CD4-positive, alpha-beta memory T cell (primary cell): Measurements from ENCODE around the gene CASP8. TPM values are rescaled to one million over a fixed set of nuclear protein-coding genes. Genes with fewer than 3 reads are reported as not detected.

Source experiments
- CTCF ChIA-PET: fragments of 350-600 bp; sonication (Branson Sonifier 250); formaldehyde crosslinking; loops from one replicate; lab custom pipeline; 2021; ENCODE audit warnings: inconsistent platforms; ENCODE audit not compliant: partially characterized antibody; lab: Charles Lee
- POLR2A ChIA-PET: fragments of 350-600 bp; sonication (Branson Sonifier 250); formaldehyde crosslinking; loops from one replicate; lab custom pipeline; 2021; ENCODE audit not compliant: partially characterized antibody; lab: Charles Lee
- DNase-seq, 5 donors: peaks; one replicate each; pipeline versions ENCODE4 v3.0.0 to v3.0.0-alpha.2; 2020 to 2022; ENCODE audit warnings: mixed read lengths in 1 of 5
- H3K27ac ChIP-seq: one replicate; pipeline ENCODE4 v1.7.0; 2013; ENCODE audit warnings: low read depth, low read length
- H3K27me3 ChIP-seq: 2 replicates; pipeline ENCODE4 v1.7.0; 2013; ENCODE audit warnings: mild to moderate bottlenecking, low read length, moderate library complexity; ENCODE audit not compliant: insufficient read depth
- H3K36me3 ChIP-seq: 2 replicates; pipeline ENCODE4 v1.7.0; 2013; ENCODE audit warnings: mild to moderate bottlenecking, low read length, moderate library complexity; ENCODE audit not compliant: insufficient read depth
- H3K4me1 ChIP-seq: 2 replicates; pipeline ENCODE4 v1.7.0; 2013; ENCODE audit warnings: mild to moderate bottlenecking, low read length, moderate library complexity; ENCODE audit not compliant: insufficient read depth
- H3K4me3 ChIP-seq, 2 donors: one replicate each; pipeline ENCODE4 v1.7.0; 2013; ENCODE audit warnings: low read length in 2 of 2, mild to moderate bottlenecking in 1 of 2
- H3K9me3 ChIP-seq, 2 donors: one replicate each; pipeline ENCODE4 v1.7.0; 2013; ENCODE audit warnings: low read length in 2 of 2, control low read depth in 1 of 2; ENCODE audit not compliant: control insufficient read depth in 1 of 2
- H3K27ac Mint-ChIP-seq, 7 donors: one replicate each; pipeline ENCODE4 v1.8.0; 2020 to 2021; ENCODE audit warnings: mixed read lengths in 7 of 7, mild to moderate bottlenecking in 6 of 7, inconsistent platforms in 3 of 7, moderate library complexity in 3 of 7
- H3K27me3 Mint-ChIP-seq, 2 donors: one replicate each; pipeline ENCODE4 v1.8.0; 2020 to 2021; ENCODE audit warnings: mixed read lengths in 2 of 2
- H3K36me3 Mint-ChIP-seq, 2 donors: one replicate each; pipeline ENCODE4 v1.8.0; 2020 to 2021; ENCODE audit warnings: mixed read lengths in 2 of 2, inconsistent platforms in 1 of 2, mild to moderate bottlenecking in 1 of 2
- H3K4me1 Mint-ChIP-seq, 4 donors: one replicate each; pipeline ENCODE4 v1.8.0; 2020 to 2021; ENCODE audit warnings: mixed read lengths in 4 of 4, mild to moderate bottlenecking in 1 of 4
- H3K4me3 Mint-ChIP-seq, 8 donors: one replicate each; pipeline ENCODE4 v1.8.0; 2020 to 2021; ENCODE audit warnings: mixed read lengths in 8 of 8, mild to moderate bottlenecking in 7 of 8, moderate library complexity in 6 of 8, inconsistent platforms in 3 of 8
- H3K9me3 Mint-ChIP-seq, 8 donors: one replicate each; pipeline ENCODE4 v1.8.0; 2020 to 2021; ENCODE audit warnings: mixed read lengths in 8 of 8, mild to moderate bottlenecking in 5 of 8, inconsistent platforms in 3 of 8, moderate library complexity in 1 of 8
- intact Hi-C: fragments of 100-400 bp; cut with micrococcal nuclease; formaldehyde crosslinking; loops from one replicate; pipeline ENCODE4 v1.15.1; 2023
- polyA plus RNA-seq, 2 donors: library from polyadenylated mRNA; unstranded; fragments of 300-500 nt; fragmentation: Illumina TruSeq; gene quantifications; one replicate each; pipeline ENCODE4 v1.2.3, GENCODE V29; 2021
- total RNA-seq, 2 experiments: library from RNA; stranded (reverse); gene quantifications; one replicate each; pipeline ENCODE4 v1.2.3, GENCODE V29; 2021

CASP8 gene
- total and polyA plus RNA-seq, 4 experiments from 2014 or later, result 30.6 to 200 (median 153) TPM

- Histone ChIP-seq H3K4me1 (peaks cover 61% of the 10 kb centered on the region), H3K36me3 (no peaks in the 10 kb centered on the region), H3K4me3 (peak overlapping the region; percentile 73 to 94), H3K9me3 (no peaks in the 10 kb centered on the region), H3K27ac (peak overlapping the region; percentile 84), H3K27me3 (no peaks in the 10 kb centered on the region)
- peaks cover 38 to 72% (median 49%) of the 10 kb centered on the region in 4 donors for H3K4me1 Mint-ChIP-seq
- DNase-seq, result peak; percentile 84 to 94 (median 88)
- CTCF ChIA-PET, result interaction anchor here (0.9 to 4.6 kb wide), 40 partner anchors 9 to 548 kb away, joined by 3 to 280 read pairs (median 11); partner anchors contain the start of genes ALS2, CASP10, CASP8 and CFLAR
- POLR2A ChIA-PET, result interaction anchor here (0.6 to 4.6 kb wide), 34 partner anchors 16 to 520 kb away, joined by 3 to 249 read pairs (median 6); partner anchors contain the start of genes CASP10, CASP8, CFLAR and CLK1
- peak overlapping the region; percentile 88 to 97 (median 96) for H3K27ac Mint-ChIP-seq
- H3K9me3 Mint-ChIP-seq, result no peaks in the 10 kb centered on the region
- H3K4me3 Mint-ChIP-seq, result peak overlapping the region; percentile 91 to 98 (median 97)
- H3K27me3 Mint-ChIP-seq, result no peaks in the 10 kb centered on the region
- H3K36me3 Mint-ChIP-seq, result peaks cover 16 to 18% of the 10 kb centered on the region in 2 donors
- intact Hi-C loops, result loop anchor here (2.0 to 10.0 kb wide), 3 partner anchors 217 to 1031 kb away; partner anchors contain the start of genes ALS2, NOP58, STRADB and TRAK2
These were observed 27.0 kb upstream of the CASP8 start for GRCh38 chr2:201233192-201233811.

DNA sequence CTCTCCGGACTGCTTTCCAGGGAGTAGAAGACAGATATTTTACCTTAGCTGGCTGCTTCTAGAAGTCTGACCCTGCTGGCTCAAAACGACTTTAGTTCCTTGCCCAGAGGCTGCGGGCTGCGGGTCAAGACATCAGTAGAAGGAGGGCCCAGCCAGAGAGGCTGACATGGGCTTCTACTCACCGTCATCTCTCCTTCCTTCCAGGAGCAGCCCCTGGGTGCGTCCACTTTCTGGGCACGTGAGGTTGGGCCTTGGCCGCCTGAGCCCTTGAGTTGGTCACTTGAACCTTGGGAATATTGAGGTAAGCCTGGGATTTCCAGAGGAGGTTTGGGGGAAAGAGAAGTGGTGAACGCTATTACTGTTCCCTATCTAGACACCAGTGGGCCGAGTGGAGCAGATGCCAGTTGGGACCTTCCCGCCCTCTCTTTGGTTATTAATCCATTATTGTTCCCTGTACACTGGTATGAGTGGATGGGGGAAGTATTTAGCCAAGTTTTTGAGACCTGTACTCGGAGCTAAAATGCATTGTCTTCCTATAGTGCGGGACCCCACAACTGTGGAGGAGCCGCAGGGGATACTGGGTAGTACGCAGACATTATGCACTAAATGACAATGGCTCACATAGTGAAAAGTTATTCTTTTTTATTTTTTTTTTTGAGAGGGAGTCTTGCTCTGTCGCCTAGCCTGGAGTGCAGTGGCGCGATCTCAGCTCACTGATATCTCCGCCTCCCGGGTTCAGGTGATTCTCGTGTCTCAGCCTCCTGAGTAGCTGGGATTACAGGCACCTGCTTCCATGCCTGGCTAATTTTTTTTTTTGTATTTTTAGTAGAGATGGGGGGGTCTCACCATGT lies 26.3 kb upstream of the CASP8 start:
- Mint-ChIP-seq H3K4me1 (peaks cover 32 to 64% (median 44%) of the 10 kb centered on the region in 4 donors), H3K9me3 (no peaks in the 10 kb centered on the region), H3K36me3 (peaks cover 16 to 18% of the 10 kb centered on the region in 2 donors), H3K4me3 (peak overlapping the region; percentile 91 to 98 (median 97)), H3K27ac (peak overlapping the region; percentile 88 to 97 (median 96)), H3K27me3 (no peaks in the 10 kb centered on the region)
- H3K9me3 ChIP-seq, result no peaks in the 10 kb centered on the region
- H3K36me3 ChIP-seq, result no peaks in the 10 kb centered on the region
- no peaks in the 10 kb centered on the region for H3K27me3 ChIP-seq
- ChIA-PET CTCF (interaction anchor here (0.9 to 4.6 kb wide), 32 partner anchors 8 to 547 kb away, joined by 3 to 280 read pairs (median 18); partner anchors contain the start of genes ALS2, CASP10, CASP8 and CFLAR), POLR2A (interaction anchor here (0.7 to 4.6 kb wide), 29 partner anchors 15 to 1409 kb away, joined by 3 to 249 read pairs (median 7); partner anchors contain the start of genes CASP10, CASP8, CFLAR and CLK1)
- peaks cover 55% of the 10 kb centered on the region for H3K4me1 ChIP-seq
- intact Hi-C loops, result loop anchor here (2.0 to 10.0 kb wide), 4 partner anchors 217 to 1031 kb away; partner anchors contain the start of genes ALS2, NOP58, STRADB and TRAK2
- peak in 3 of 5 donors; percentile 20 to 33 (median 29) for DNase-seq
- peak overlapping the region; percentile 73 to 94 for H3K4me3 ChIP-seq
- peak overlapping the region; percentile 84 for H3K27ac ChIP-seq

DNA sequence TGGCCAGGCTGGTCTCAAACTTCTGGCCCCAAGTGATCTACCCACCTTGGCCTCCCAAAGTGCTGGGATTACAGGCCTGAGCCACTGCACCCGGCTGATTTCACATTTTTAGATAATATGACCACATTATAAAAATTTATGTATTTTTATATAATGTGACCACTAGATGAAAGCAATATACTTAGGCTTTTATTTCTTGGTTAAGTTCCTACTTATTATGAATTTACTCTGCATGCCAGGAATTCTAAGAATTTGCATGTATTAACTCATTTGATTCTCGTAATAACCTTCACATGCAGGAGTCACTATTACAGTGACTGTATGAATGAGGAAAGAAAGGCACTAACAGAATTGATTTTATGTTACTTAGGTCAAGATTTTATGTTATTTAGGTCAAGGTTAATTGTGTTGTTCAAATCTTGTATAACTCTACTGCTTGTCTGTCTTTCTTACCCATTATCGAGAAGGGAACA lies 25.6 kb upstream of the CASP8 start:
- H3K4me1 ChIP-seq, result peaks cover 58% of the 10 kb centered on the region
- H3K4me1 Mint-ChIP-seq, result peaks cover 36 to 69% (median 48%) of the 10 kb centered on the region in 4 donors
- no peak for DNase-seq

DNA sequence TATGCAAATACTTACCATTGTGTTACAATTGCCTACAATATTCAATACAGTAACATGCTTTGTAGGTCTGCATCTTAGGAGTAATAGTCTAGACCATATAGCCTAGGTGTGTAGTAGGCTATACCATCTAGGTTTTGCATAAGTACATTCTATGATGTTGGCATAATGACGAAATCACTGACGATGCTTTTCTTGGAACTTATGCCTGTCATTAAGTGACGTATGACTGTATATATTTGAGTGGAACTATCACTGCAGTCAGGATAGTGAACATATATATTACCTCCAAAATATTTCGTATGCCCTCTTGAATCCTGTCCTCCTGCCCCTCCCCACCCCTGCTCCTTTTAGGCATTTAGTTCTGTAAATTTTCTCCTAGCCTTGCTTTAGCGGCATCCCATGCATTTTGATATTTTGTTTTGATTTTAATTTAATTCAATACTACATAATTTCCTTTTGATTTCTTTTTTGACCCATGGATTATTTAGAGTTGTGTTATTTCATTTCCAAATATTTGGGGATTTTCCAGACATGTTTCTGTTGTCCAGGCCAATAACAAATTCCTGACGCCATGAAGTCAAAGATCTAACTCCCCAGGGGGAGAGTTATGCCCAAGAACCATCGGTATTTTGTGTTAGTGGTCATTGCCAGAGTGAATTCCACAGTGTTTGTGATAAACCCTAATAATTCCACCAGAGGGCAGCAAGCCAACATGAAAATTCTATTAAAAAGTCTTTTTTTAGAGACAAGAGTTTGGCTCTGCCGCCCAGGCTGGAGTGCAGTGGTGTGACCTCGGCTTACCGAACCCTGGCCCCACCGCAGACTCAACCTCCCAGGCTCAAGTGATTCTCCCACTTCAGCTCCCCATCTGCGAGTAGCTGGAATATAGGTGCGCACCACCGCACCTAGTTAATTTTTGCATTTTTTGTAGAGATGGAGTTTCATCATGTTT lies 24.2 kb upstream of the CASP8 start:
- H3K9me3 Mint-ChIP-seq, result peaks cover 0 to 3% (median 0%) of the 10 kb centered on the region in 8 donors

More for the DNA sequence above, 25.6 kb upstream of the CASP8 start:
- Mint-ChIP-seq H3K27me3 (no peaks in the 10 kb centered on the region), H3K36me3 (peaks cover 21 to 23% of the 10 kb centered on the region in 2 donors), H3K9me3 (no peaks in the 10 kb centered on the region), H3K4me3 (peak overlapping the region; percentile 91 to 98 (median 97)), H3K27ac (peak overlapping the region; percentile 91 to 97 (median 96))
- CTCF ChIA-PET, result interaction anchor here (1.0 to 4.6 kb wide), 13 partner anchors 19 to 943 kb away, joined by 3 to 280 read pairs (median 53); partner anchors contain the start of genes CASP10 and CASP8
- Histone ChIP-seq H3K27ac (peak overlapping the region; percentile 84), H3K4me3 (peak overlapping the region; percentile 56 to 94), H3K9me3 (no peaks in the 10 kb centered on the region), H3K27me3 (no peaks in the 10 kb centered on the region), H3K36me3 (no peaks in the 10 kb centered on the region)
- intact Hi-C loops, result loop anchor here (2.0 to 10.0 kb wide), 2 partner anchors 626 to 1030 kb away; partner anchors contain the start of gene NOP58
- POLR2A ChIA-PET, result interaction anchor here (0.6 to 4.6 kb wide), 11 partner anchors 24 to 1408 kb away, joined by 3 to 249 read pairs (median 14); partner anchors contain the start of genes CASP10, CASP8, CLK1 and NIF3L1

GRCh38 chr2:201237486-201238123 lies 22.7 kb upstream of the CASP8 start:
- Histone ChIP-seq H3K9me3 (no peaks in the 10 kb centered on the region), H3K27me3 (no peaks in the 10 kb centered on the region), H3K4me1 (peaks cover 53% of the 10 kb centered on the region), H3K36me3 (peaks cover 5% of the 10 kb centered on the region), H3K27ac (peak overlapping the region; percentile 13), H3K4me3 (no peak overlapping the region)
- POLR2A ChIA-PET, result interaction anchor here (0.6 to 2.5 kb wide), 17 partner anchors 9 to 126 kb away, joined by 3 to 52 read pairs (median 5); partner anchors contain the start of genes CASP10, CASP8 and CFLAR
- no peak for DNase-seq
- peak overlapping the region in 7 of 8 donors; percentile 0 to 96 (median 16) for H3K4me3 Mint-ChIP-seq
- H3K4me1 Mint-ChIP-seq, result peaks cover 44 to 72% (median 54%) of the 10 kb centered on the region in 4 donors
- peaks cover 0 to 4% (median 0%) of the 10 kb centered on the region in 8 donors for H3K9me3 Mint-ChIP-seq
- peak overlapping the region; percentile 64 to 91 (median 84) for H3K27ac Mint-ChIP-seq
- CTCF ChIA-PET, result interaction anchor here (1.0 to 2.5 kb wide), 15 partner anchors 15 to 941 kb away, joined by 3 to 75 read pairs (median 7); partner anchors contain the start of genes CASP10 and CASP8
- H3K36me3 Mint-ChIP-seq, result peaks cover 45 to 48% of the 10 kb centered on the region in 2 donors
- no peaks in the 10 kb centered on the region for H3K27me3 Mint-ChIP-seq
- intact Hi-C loops, result loop anchor here (2.0 to 10.0 kb wide), 2 partner anchors 35 to 1027 kb away; partner anchors contain the start of gene NOP58

More for the DNA sequence above, 24.2 kb upstream of the CASP8 start:
- peak; percentile 70 to 76 (median 70) for DNase-seq
- H3K36me3 ChIP-seq, result peaks cover 5% of the 10 kb centered on the region
- peak overlapping the region; percentile 56 to 94 for H3K4me3 ChIP-seq
- Mint-ChIP-seq H3K27me3 (no peaks in the 10 kb centered on the region), H3K27ac (peak overlapping the region; percentile 91 to 98 (median 94)), H3K36me3 (peaks cover 36% of the 10 kb centered on the region in 2 donors), H3K4me3 (peak overlapping the region; percentile 78 to 98 (median 96)), H3K4me1 (peaks cover 46 to 76% (median 56%) of the 10 kb centered on the region in 4 donors)
- peak overlapping the region; percentile 84 for H3K27ac ChIP-seq
- intact Hi-C loops, result loop anchor here (1.0 to 10.0 kb wide), 7 partner anchors 22 to 1029 kb away; partner anchors contain the start of genes NOP58, STRADB and TRAK2
- H3K27me3 ChIP-seq, result no peaks in the 10 kb centered on the region
- H3K9me3 ChIP-seq, result no peaks in the 10 kb centered on the region
- POLR2A ChIA-PET, result interaction anchor here (0.9 to 4.6 kb wide), 13 partner anchors 11 to 128 kb away, joined by 4 to 249 read pairs (median 9); partner anchors contain the start of gene CASP8
- peaks cover 62% of the 10 kb centered on the region for H3K4me1 ChIP-seq
- CTCF ChIA-PET, result interaction anchor here (0.6 to 4.6 kb wide), 37 partner anchors 9 to 942 kb away, joined by 3 to 280 read pairs (median 4); partner anchors contain the start of genes CASP10, CASP8, STRADB and TRAK2
